CD14-positive monocyte (primary cell): ENCODE results near the gene GALNT17. TPM values are rescaled to one million over a fixed set of nuclear protein-coding genes. Genes with fewer than 3 reads are reported as not detected.

Experiments used
- DNase-seq, 3 donors: peaks; one replicate each; pipeline ENCODE4 v3.0.0-alpha.2; 2011 to 2022
- H2AFZ ChIP-seq: 2 replicates; pipeline ENCODE4 v1.6.0; 2012; ENCODE audit warnings: mild to moderate bottlenecking, low read depth, low read length, inconsistent platforms; ENCODE audit not compliant: insufficient read depth, poor library complexity, severe bottlenecking
- H3K27ac ChIP-seq, 2 donors: 1 replicate in 1 of 2; 2 replicates in 1 of 2; pipeline ENCODE4 v1.5.1; 2012 to 2013; ENCODE audit warnings: low read length in 2 of 2, control low read depth in 1 of 2, inconsistent platforms in 1 of 2, low read depth in 1 of 2, mild to moderate bottlenecking in 1 of 2
- H3K27me3 ChIP-seq, 2 donors: one replicate each; pipeline versions ENCODE4 v1.6.0 to v1.6.1; 2011 to 2013; ENCODE audit warnings: low read length in 2 of 2; ENCODE audit not compliant: control insufficient read depth in 2 of 2, insufficient read depth in 2 of 2
- H3K36me3 ChIP-seq, 2 donors: replicated peaks in 1 of 2; 1 replicate in 1 of 2; 2 replicates in 1 of 2; pipeline versions ENCODE4 v1.5.1 to v1.6.1; 2012 to 2013; ENCODE audit warnings: low read length in 2 of 2, control low read depth in 1 of 2, inconsistent platforms in 1 of 2, mild to moderate bottlenecking in 1 of 2; ENCODE audit not compliant: insufficient read depth in 2 of 2, control insufficient read depth in 1 of 2
- H3K4me1 ChIP-seq, 2 donors: 1 replicate in 1 of 2; 2 replicates in 1 of 2; pipeline versions ENCODE4 v1.5.1 to v1.6.1; 2012 to 2013; ENCODE audit warnings: low read length in 2 of 2, control low read depth in 1 of 2, inconsistent platforms in 1 of 2, mild to moderate bottlenecking in 1 of 2, moderate library complexity in 1 of 2; ENCODE audit not compliant: insufficient read depth in 2 of 2, control insufficient read depth in 1 of 2
- H3K4me2 ChIP-seq: replicated peaks from 2 replicates; pipeline ENCODE3; 2012; ENCODE audit warnings: low read length, moderate library complexity, mild to moderate bottlenecking; ENCODE audit not compliant: poor library complexity, severe bottlenecking; ENCODE audit errors: extremely low read depth
- H3K4me3 ChIP-seq, 3 experiments: fragments of 200-600 bp in 1 of 3; sonication (generic) in 1 of 3; replicated peaks in 1 of 3; 1 replicate in 2 of 3; 2 replicates in 1 of 3; pipeline ENCODE4 v1.5.1; 2011 to 2013; ENCODE audit warnings: low read length in 3 of 3, mild to moderate bottlenecking in 3 of 3, control low read depth in 2 of 3, low read depth in 2 of 3, inconsistent platforms in 1 of 3, moderate library complexity in 1 of 3
- H3K79me2 ChIP-seq: 2 replicates; pipeline ENCODE4 v1.6.0; 2012; ENCODE audit warnings: mild to moderate bottlenecking, control low read depth, inconsistent platforms, low read length, moderate library complexity; ENCODE audit not compliant: insufficient read depth
- H3K9ac ChIP-seq: 2 replicates; pipeline ENCODE4 v1.6.0; 2017; ENCODE audit warnings: low read length, mild to moderate bottlenecking; ENCODE audit not compliant: insufficient read depth, poor library complexity, severe bottlenecking
- H3K9me3 ChIP-seq, 2 donors: replicated peaks in 1 of 2; 1 replicate in 1 of 2; 2 replicates in 1 of 2; pipeline versions ENCODE4 v1.5.1 to v1.6.1; 2012 to 2013; ENCODE audit warnings: low read length in 2 of 2, control low read depth in 1 of 2; ENCODE audit not compliant: control insufficient read depth in 1 of 2, insufficient read depth in 1 of 2
- H4K20me1 ChIP-seq: 2 replicates; pipeline ENCODE4 v1.6.0; 2012; ENCODE audit warnings: mild to moderate bottlenecking, low read length, control low read depth, moderate library complexity; ENCODE audit not compliant: insufficient read depth
- H3K27ac Mint-ChIP-seq, 7 donors: one replicate each; pipeline ENCODE4 v1.8.0; 2020; ENCODE audit warnings: mild to moderate bottlenecking in 7 of 7, mixed read lengths in 7 of 7, moderate library complexity in 6 of 7, inconsistent platforms in 2 of 7
- H3K27me3 Mint-ChIP-seq, 3 donors: one replicate each; pipeline ENCODE4 v1.8.0; 2021 to 2022; ENCODE audit warnings: low read depth in 3 of 3, mild to moderate bottlenecking in 3 of 3, mixed read lengths in 3 of 3, moderate library complexity in 3 of 3, inconsistent platforms in 1 of 3
- H3K36me3 Mint-ChIP-seq, 2 donors: one replicate each; pipeline ENCODE4 v1.8.0; 2020; ENCODE audit warnings: mixed read lengths in 2 of 2, inconsistent platforms in 1 of 2, mild to moderate bottlenecking in 1 of 2
- H3K4me1 Mint-ChIP-seq: one replicate; pipeline ENCODE4 v1.8.0; 2020; ENCODE audit warnings: mild to moderate bottlenecking, mixed read lengths
- H3K4me3 Mint-ChIP-seq, 2 donors: one replicate each; pipeline ENCODE4 v1.8.0; 2020; ENCODE audit warnings: mild to moderate bottlenecking in 2 of 2, mixed read lengths in 2 of 2, moderate library complexity in 1 of 2
- H3K9me3 Mint-ChIP-seq, 7 donors: one replicate each; pipeline ENCODE4 v1.8.0; 2020 to 2022; ENCODE audit warnings: mixed read lengths in 7 of 7, mild to moderate bottlenecking in 6 of 7, moderate library complexity in 6 of 7, inconsistent platforms in 2 of 7
- WGBS: methylation state at CpG from one replicate; pipeline ENCODE4 v1.1.5; 2013; ENCODE audit warnings: missing lambda C conversion rate; ENCODE audit not compliant: insufficient coverage; 5-methylcytosine and 5-hydroxymethylcytosine counted together
- intact Hi-C, 2 donors: fragments of 100-400 bp; cut with micrococcal nuclease; formaldehyde crosslinking; loops; one replicate each; pipeline versions ENCODE4 v1.15.0 to v1.15.1; 2023
- polyA plus RNA-seq, 3 donors: library from polyadenylated mRNA; depleted of rRNA in 1 of 3; unstranded in 2 of 3; stranded (reverse) in 1 of 3; fragments of 300-500 nt in 2 of 3; fragments of >200 nt in 1 of 3; fragmentation: Illumina TruSeq in 2 of 3; gene quantifications; 1 replicate in 2 of 3; 2 replicates in 1 of 3; pipeline ENCODE4 v1.2.3, GENCODE V29; 2012 to 2021
- TF ChIP-seq, protein P1 (sequence below): fragments of 200-600 bp; IDR thresholded peaks from one replicate; pipeline ENCODE4 v1.8.0; 2022; ENCODE audit warnings: antibody characterized with exemption, mild to moderate bottlenecking

The GALNT17 gene
- polyA plus RNA-seq, 3 donors = not detected

DNA sequence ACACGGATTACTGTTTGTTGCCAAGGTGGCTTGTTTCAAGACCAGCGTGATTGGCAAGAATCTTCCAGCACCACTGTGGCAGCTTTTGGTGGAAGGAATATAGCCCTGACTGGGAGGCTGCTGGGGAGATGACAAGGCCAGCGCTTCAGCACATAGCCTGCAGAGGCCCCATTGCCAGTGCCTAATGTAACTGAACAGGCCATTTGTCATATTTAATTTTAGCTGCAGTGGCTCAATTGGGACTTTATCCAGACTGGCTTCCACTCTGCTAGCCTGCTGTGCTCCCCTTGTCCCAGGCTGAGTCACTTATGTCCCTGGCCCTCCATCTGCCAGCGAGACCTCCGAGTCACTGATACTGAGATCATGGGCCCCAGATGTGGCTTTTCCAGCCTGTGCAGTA, 483.1 kb downstream of the GALNT17 start:
- Mint-ChIP-seq H3K27ac (no peak overlapping the region), H3K36me3 (no peaks in the 10 kb centered on the region), H3K4me1 (no peaks in the 10 kb centered on the region), H3K4me3 (no peak overlapping the region), H3K9me3 (peaks cover 0 to 7% (median 1%) of the 10 kb centered on the region in 7 donors), H3K27me3 (peaks cover 0 to 1% (median 0%) of the 10 kb centered on the region in 3 donors)
- Histone ChIP-seq H3K27me3 (no peaks in the 10 kb centered on the region), H3K36me3 (no peaks in the 10 kb centered on the region), H3K9ac (no peak overlapping the region), H3K4me2 (no peak overlapping the region), H4K20me1 (no peaks in the 10 kb centered on the region), H3K79me2 (no peaks in the 10 kb centered on the region), H3K4me1 (no peaks in the 10 kb centered on the region), H3K27ac (no peak overlapping the region), H3K9me3 (no peaks in the 10 kb centered on the region), H2AFZ (no peak overlapping the region), H3K4me3 (no peak overlapping the region)
- TF ChIP-seq, protein P1, sequence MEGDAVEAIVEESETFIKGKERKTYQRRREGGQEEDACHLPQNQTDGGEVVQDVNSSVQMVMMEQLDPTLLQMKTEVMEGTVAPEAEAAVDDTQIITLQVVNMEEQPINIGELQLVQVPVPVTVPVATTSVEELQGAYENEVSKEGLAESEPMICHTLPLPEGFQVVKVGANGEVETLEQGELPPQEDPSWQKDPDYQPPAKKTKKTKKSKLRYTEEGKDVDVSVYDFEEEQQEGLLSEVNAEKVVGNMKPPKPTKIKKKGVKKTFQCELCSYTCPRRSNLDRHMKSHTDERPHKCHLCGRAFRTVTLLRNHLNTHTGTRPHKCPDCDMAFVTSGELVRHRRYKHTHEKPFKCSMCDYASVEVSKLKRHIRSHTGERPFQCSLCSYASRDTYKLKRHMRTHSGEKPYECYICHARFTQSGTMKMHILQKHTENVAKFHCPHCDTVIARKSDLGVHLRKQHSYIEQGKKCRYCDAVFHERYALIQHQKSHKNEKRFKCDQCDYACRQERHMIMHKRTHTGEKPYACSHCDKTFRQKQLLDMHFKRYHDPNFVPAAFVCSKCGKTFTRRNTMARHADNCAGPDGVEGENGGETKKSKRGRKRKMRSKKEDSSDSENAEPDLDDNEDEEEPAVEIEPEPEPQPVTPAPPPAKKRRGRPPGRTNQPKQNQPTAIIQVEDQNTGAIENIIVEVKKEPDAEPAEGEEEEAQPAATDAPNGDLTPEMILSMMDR = no peak
- no peak for DNase-seq
- intact Hi-C loops = no loop called here
- 90% methylated on average over 4 of the region's 5 CpGs for WGBS

DNA sequence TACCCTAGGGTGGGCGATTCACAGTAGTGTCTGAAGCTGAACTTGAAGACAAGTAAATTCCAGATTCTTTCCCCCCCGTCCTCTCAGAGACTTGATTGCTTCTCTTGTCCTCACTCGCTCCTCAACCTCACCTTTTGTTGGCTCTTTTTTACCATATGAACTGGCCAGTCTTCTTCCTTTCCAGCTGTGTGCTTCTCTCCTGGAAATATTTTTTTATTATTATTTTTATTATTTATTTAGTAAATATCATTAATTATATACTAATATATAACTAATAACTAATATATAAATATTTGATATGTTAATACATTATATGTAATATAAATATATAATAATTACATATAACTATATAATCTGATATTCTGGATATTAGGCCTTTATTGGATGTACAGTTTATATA, 484.3 kb downstream of the GALNT17 start:
- Histone ChIP-seq H3K79me2 (no peaks in the 10 kb centered on the region), H3K4me3 (no peak overlapping the region), H3K4me1 (no peaks in the 10 kb centered on the region), H3K9ac (no peak overlapping the region), H3K9me3 (no peaks in the 10 kb centered on the region), H2AFZ (no peak overlapping the region), H3K36me3 (no peaks in the 10 kb centered on the region), H3K4me2 (no peak overlapping the region), H3K27me3 (no peaks in the 10 kb centered on the region), H3K27ac (no peak overlapping the region), H4K20me1 (no peaks in the 10 kb centered on the region)
- Mint-ChIP-seq H3K4me3 (no peak overlapping the region), H3K27me3 (peaks cover 0 to 1% (median 0%) of the 10 kb centered on the region in 3 donors), H3K9me3 (peaks cover 0 to 5% (median 1%) of the 10 kb centered on the region in 7 donors), H3K4me1 (no peaks in the 10 kb centered on the region), H3K27ac (no peak overlapping the region), H3K36me3 (no peaks in the 10 kb centered on the region)
- no CpG with 5 or more reads among the region's 3 CpGs for WGBS
- TF ChIP-seq, protein P1 = no peak
- intact Hi-C loops = no loop called here
- no peak for DNase-seq
